Thyroid gland (tissue), 4 donors: Measurements from ENCODE around the gene GNRHR. TPM values are rescaled to one million over a fixed set of nuclear protein-coding genes. Genes with fewer than 3 reads are reported as not detected.

Source experiments
- DNase-seq, 2 donors: peaks; one replicate each; pipeline ENCODE4 v3.0.0-alpha.2; 2019
- H3K27ac ChIP-seq, 3 donors: fragments of 200-600 bp; sonication (generic); 1 replicate in 2 of 3; 2 replicates in 1 of 3; pipeline ENCODE4 v1.5.1; 2016 to 2019; ENCODE audit warnings: mild to moderate bottlenecking in 1 of 3, moderate library complexity in 1 of 3
- H3K27me3 ChIP-seq: fragments of 200-600 bp; sonication (generic); one replicate; pipeline ENCODE4 v1.5.1; 2019
- H3K36me3 ChIP-seq, 2 donors: fragments of 200-600 bp; sonication (generic); one replicate each; pipeline ENCODE4 v1.5.1; 2016 to 2019
- H3K4me1 ChIP-seq, 2 donors: fragments of 200-600 bp; sonication (generic); one replicate each; pipeline ENCODE4 v1.5.1; 2017 to 2019
- H3K4me3 ChIP-seq, 3 donors: fragments of 200-600 bp; sonication (generic); replicated peaks in 1 of 3; 1 replicate in 2 of 3; 2 replicates in 1 of 3; pipeline ENCODE4 v1.5.1; 2016; ENCODE audit warnings: mild to moderate bottlenecking in 1 of 3
- H3K9me3 ChIP-seq: fragments of 200-600 bp; sonication (generic); one replicate; pipeline ENCODE4 v1.5.1; 2017
- POLR2A ChIP-seq, 2 donors: fragments of 450-650 bp; IDR thresholded peaks; one replicate each; pipeline ENCODE4 v1.6.1; 2017; ENCODE audit warnings: antibody characterized with exemption in 2 of 2, mild to moderate bottlenecking in 2 of 2, moderate library complexity in 1 of 2
- WGBS, 2 donors: methylation state at CpG; one replicate each; pipeline ENCODE4 v1.1.5; 2017; 5-methylcytosine and 5-hydroxymethylcytosine counted together
- intact Hi-C: fragments of 100-400 bp; cut with DNase I; formaldehyde crosslinking; loops from one replicate; pipeline ENCODE4 v1.15.1; 2023
- total RNA-seq, 4 donors: library from RNA; depleted of rRNA; stranded (reverse); fragments of >200 nt; gene quantifications; one replicate each; pipeline ENCODE4 v1.2.3, GENCODE V29; 2016
- TF ChIP-seq, protein P1 (sequence below), 6 experiments: fragments of 200-600 bp in 3 of 6; fragments of 450-650 bp in 3 of 6; sonication (generic) in 3 of 6; IDR thresholded peaks; one replicate each; pipeline ENCODE4 v1.5.1; 2016 to 2019; ENCODE audit warnings: antibody characterized with exemption in 6 of 6, mild to moderate bottlenecking in 2 of 6, inconsistent platforms in 1 of 6, moderate library complexity in 1 of 6

The GNRHR gene
- total RNA-seq, 4 donors from 2014 or later: not detected

DNA sequence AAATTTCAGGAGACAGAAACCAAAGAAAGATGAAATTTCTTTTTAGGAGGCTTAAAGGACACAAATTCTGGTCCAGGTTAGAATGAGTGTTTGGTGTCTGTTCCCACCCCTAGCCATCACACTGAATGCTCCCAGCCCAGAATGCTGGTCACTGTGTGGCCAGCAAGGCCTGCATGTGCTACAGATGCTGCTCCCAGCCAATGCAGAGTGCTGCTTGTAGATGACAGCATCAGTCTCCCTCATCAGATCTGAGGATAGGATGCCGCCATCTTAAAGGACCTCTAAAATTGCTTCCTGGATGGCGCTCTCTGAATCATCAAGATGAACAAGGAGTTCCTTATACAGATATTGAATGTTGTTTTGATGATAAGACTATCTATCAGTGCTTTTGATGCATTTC is 35.3 kb downstream of the GNRHR start:
- no peaks in the 10 kb centered on the region for H3K36me3 ChIP-seq
- H3K9me3 ChIP-seq: no peaks in the 10 kb centered on the region
- no peak for TF ChIP-seq POLR2A (IDR thresholded peaks at IDR 0.05)
- TF ChIP-seq, protein P1, sequence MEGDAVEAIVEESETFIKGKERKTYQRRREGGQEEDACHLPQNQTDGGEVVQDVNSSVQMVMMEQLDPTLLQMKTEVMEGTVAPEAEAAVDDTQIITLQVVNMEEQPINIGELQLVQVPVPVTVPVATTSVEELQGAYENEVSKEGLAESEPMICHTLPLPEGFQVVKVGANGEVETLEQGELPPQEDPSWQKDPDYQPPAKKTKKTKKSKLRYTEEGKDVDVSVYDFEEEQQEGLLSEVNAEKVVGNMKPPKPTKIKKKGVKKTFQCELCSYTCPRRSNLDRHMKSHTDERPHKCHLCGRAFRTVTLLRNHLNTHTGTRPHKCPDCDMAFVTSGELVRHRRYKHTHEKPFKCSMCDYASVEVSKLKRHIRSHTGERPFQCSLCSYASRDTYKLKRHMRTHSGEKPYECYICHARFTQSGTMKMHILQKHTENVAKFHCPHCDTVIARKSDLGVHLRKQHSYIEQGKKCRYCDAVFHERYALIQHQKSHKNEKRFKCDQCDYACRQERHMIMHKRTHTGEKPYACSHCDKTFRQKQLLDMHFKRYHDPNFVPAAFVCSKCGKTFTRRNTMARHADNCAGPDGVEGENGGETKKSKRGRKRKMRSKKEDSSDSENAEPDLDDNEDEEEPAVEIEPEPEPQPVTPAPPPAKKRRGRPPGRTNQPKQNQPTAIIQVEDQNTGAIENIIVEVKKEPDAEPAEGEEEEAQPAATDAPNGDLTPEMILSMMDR (IDR thresholded peaks at IDR 0.05): no peak
- H3K4me1 ChIP-seq: peaks cover 12 to 13% of the 10 kb centered on the region in 2 donors
- intact Hi-C loops: no loop called here
- H3K27ac ChIP-seq: no peak overlapping the region
- 98 to 100% methylated on average over 2 of the region's 2 CpGs for WGBS, 2 donors
- H3K4me3 ChIP-seq: no peak overlapping the region
- DNase-seq: no peak
- no peaks in the 10 kb centered on the region for H3K27me3 ChIP-seq

DNA sequence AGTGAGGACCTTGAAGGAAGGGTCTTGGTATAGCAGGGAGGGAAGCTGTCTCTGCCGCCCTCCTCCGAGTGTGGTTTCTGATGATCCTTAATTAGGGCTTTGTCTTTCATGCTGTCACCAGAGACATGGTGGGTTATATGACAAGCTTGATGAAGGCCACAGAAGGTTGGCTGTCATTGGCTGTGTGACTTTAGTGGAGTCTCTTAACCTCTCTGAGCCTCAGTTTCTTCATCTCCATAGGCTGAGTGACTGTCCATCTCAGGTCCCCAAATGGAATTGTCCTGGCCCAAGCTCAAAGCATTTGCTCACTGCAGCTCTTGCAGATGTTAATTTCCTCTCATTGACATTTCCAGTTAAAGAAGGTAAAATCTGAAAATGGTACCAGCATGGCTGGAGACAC is 36.6 kb downstream of the GNRHR start:
- Histone ChIP-seq H3K27me3 (no peaks in the 10 kb centered on the region), H3K9me3 (no peaks in the 10 kb centered on the region), H3K27ac (no peak overlapping the region), H3K4me3 (no peak overlapping the region), H3K4me1 (peaks cover 15 to 21% of the 10 kb centered on the region in 2 donors), H3K36me3 (no peaks in the 10 kb centered on the region)
- 89 to 97% methylated on average over 2 of the region's 2 CpGs for WGBS, 2 donors
- no peak for TF ChIP-seq POLR2A (IDR thresholded peaks at IDR 0.05)
- TF ChIP-seq, protein P1 (IDR thresholded peaks at IDR 0.05): no peak
- no peak for DNase-seq
- intact Hi-C loops: no loop called here

DNA sequence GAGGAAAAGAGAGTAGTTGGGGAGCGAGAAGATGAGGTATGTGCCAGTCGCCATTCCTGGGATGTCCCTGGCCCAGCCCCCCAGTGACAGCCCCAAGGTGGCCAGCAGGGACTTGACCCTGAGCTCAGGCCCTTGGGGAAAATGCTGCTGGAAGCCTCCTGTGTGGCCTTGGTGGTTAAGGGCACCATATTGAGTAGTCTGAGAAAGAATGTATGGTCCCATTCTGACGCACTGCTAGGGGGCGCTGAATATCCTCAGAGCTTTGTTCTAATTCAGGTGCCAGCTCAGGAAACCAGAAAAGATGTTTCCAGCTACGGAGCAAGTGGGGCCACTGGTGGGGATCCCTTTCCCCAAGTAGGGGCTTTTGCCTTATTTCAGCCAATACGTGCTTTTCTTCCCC is 39.2 kb downstream of the GNRHR start:
- Histone ChIP-seq H3K4me1 (peaks cover 15 to 21% of the 10 kb centered on the region in 2 donors), H3K27ac (peak overlapping the region in 2 of 3 donors; percentile 6 to 58), H3K4me3 (no peak overlapping the region), H3K9me3 (no peaks in the 10 kb centered on the region), H3K36me3 (no peaks in the 10 kb centered on the region), H3K27me3 (no peaks in the 10 kb centered on the region)
- intact Hi-C loops: no loop called here
- 95 to 96% methylated on average over 6 of the region's 6 CpGs for WGBS, 2 donors
- TF ChIP-seq POLR2A (IDR thresholded peaks at IDR 0.05): no peak
- TF ChIP-seq, protein P1 (IDR thresholded peaks at IDR 0.05): no peak
- no peak for DNase-seq

DNA sequence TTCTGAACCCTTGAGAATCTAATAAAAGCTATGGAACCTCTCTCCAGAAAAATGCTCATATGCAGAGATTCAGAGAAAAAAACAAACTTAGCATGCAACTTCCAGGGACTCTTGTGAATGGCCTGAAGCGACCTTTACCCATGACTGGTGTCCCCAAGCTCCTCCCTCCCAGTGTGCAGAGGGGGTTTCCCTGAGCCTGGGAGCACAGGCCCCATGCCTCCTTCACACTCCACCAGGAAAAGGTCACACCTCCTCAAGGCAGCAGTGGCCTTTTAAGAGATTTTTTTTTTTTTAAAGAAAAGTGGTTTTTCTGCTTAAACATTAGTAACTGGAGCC is 40.0 kb downstream of the GNRHR start:
- intact Hi-C loops: no loop called here
- Histone ChIP-seq H3K27me3 (no peaks in the 10 kb centered on the region), H3K9me3 (no peaks in the 10 kb centered on the region), H3K4me3 (no peak overlapping the region), H3K4me1 (peaks cover 15 to 21% of the 10 kb centered on the region in 2 donors), H3K36me3 (no peaks in the 10 kb centered on the region), H3K27ac (peak overlapping the region; percentile 6 to 58 (median 50))
- TF ChIP-seq, protein P1 (IDR thresholded peaks at IDR 0.05): no peak
- no peak for TF ChIP-seq POLR2A (IDR thresholded peaks at IDR 0.05)
- DNase-seq: peak; percentile 70 to 72
- 25 to 29% methylated on average over 1 of the region's 1 CpG for WGBS, 2 donors

DNA sequence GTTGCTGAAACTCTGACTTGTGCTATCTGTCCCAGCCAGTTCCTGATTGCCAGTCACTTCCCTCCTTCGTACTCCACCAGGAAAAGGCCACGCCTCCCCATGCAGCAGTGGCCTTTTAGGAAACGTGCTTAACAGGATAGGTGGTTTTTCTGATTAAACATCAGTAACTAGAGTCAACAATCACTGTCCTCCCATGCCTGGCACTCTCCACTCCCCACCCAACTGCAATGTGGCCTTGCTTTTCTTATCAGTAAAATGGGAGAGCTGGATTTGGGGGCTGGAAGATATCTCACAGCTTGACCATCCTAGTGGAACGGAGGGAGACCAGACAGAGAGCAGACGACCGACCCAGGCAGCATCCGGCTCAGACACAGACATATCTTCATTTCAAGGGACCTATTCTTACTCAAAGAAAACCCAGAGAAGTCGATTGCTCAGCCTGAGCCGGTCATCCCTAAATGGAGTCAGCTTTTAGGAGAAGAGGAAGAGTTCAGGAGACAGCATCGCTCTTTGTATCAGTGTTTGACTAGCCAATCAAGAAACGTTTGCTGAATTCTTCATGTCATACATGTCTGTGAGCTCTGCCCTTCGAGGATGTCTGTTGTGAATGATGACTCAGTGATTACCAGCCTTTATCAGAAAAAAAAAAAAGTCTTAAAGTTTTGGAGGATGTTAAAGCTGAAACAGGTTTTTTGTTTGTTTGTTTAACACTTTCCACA is 40.5 kb downstream of the GNRHR start:
- H3K36me3 ChIP-seq: no peaks in the 10 kb centered on the region
- DNase-seq: peak in 1 of 2 donors; percentile 17
- 66 to 78% methylated on average over 12 of the region's 12 CpGs for WGBS, 2 donors
- peaks cover 15 to 21% of the 10 kb centered on the region in 2 donors for H3K4me1 ChIP-seq
- H3K27me3 ChIP-seq: no peaks in the 10 kb centered on the region
- no peaks in the 10 kb centered on the region for H3K9me3 ChIP-seq
- TF ChIP-seq POLR2A (IDR thresholded peaks at IDR 0.05): no peak
- TF ChIP-seq, protein P1 (IDR thresholded peaks at IDR 0.05): no peak
- H3K4me3 ChIP-seq: no peak overlapping the region
- intact Hi-C loops: no loop called here
- H3K27ac ChIP-seq: peak overlapping the region in 2 of 3 donors; percentile 46 to 58
